PFSK-1 (cell line): ENCODE measurements around the gene LRRC15.

Experiments used
- POLR2AphosphoS5 ChIP-seq: IDR thresholded peaks from 2 replicates; pipeline ENCODE4 v1.6.1; 2012; ENCODE audit warnings: low read depth, mild to moderate bottlenecking, control low read depth, low read length, moderate library complexity
- REST ChIP-seq, 2 experiments: IDR thresholded peaks; 2 replicates each; pipeline versions ENCODE4 v1.6.1 to v1.8.0; 2011 to 2012; ENCODE audit warnings: low read depth in 2 of 2, low read length in 2 of 2, control low read depth in 1 of 2, inconsistent platforms in 1 of 2, mild to moderate bottlenecking in 1 of 2, moderate library complexity in 1 of 2; ENCODE audit not compliant: insufficient read depth in 1 of 2
- SIN3A ChIP-seq: IDR thresholded peaks from 2 replicates; pipeline ENCODE4 v1.6.1; 2012; ENCODE audit warnings: mild to moderate bottlenecking, low read length, moderate library complexity, borderline replicate concordance; ENCODE audit not compliant: insufficient read depth
- TAF1 ChIP-seq: IDR thresholded peaks from 2 replicates; pipeline ENCODE4 v1.6.1; 2012; ENCODE audit warnings: low read length, control low read depth, borderline replicate concordance; ENCODE audit not compliant: insufficient read depth

GRCh38 chr3:194399166-194399565, 29.6 kb upstream of the LRRC15 start, which contains the start of gene GP5:
- TF ChIP-seq TAF1 (no peak), POLR2AphosphoS5 (no peak), REST (IDR thresholded peaks at IDR 0.05; ENCODE audit: insufficient read depth in 1 of 2, low read depth in 2 of 2, low read length in 2 of 2) (no peak), SIN3A (no peak)
